ENCODE results near the gene RNH1. TPM values are rescaled to one million over a fixed set of nuclear protein-coding genes. Genes with fewer than 3 reads are reported as not detected.

RNH1 gene
- total RNA-seq, 4 donors from 2014 or later, result 378 to 392 (median 383) TPM

- DNase-seq (ENCODE audit: low spot score in 2 of 2), result no peak
- Histone ChIP-seq H3K4me3 (peak overlapping the region; percentile 88), H3K27ac (no peak overlapping the region), H3K27me3 (no peaks in the 10 kb centered on the region), H3K36me3 (peaks cover 21% of the 10 kb centered on the region), H3K9me3 (no peaks in the 10 kb centered on the region), H3K4me1 (peaks cover 46% of the 10 kb centered on the region)
- WGBS, result 80% methylated on average over 13 of the region's 14 CpGs
- TF ChIP-seq POLR2A (IDR thresholded peaks at IDR 0.05), result no peak
- TF ChIP-seq, protein P1, sequence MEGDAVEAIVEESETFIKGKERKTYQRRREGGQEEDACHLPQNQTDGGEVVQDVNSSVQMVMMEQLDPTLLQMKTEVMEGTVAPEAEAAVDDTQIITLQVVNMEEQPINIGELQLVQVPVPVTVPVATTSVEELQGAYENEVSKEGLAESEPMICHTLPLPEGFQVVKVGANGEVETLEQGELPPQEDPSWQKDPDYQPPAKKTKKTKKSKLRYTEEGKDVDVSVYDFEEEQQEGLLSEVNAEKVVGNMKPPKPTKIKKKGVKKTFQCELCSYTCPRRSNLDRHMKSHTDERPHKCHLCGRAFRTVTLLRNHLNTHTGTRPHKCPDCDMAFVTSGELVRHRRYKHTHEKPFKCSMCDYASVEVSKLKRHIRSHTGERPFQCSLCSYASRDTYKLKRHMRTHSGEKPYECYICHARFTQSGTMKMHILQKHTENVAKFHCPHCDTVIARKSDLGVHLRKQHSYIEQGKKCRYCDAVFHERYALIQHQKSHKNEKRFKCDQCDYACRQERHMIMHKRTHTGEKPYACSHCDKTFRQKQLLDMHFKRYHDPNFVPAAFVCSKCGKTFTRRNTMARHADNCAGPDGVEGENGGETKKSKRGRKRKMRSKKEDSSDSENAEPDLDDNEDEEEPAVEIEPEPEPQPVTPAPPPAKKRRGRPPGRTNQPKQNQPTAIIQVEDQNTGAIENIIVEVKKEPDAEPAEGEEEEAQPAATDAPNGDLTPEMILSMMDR (IDR thresholded peaks at IDR 0.05), result no peak
- no peak for TF ChIP-seq POLR2AphosphoS5 (IDR thresholded peaks at IDR 0.05)
- no peak for TF ChIP-seq EP300 (IDR thresholded peaks at IDR 0.05)
Observed at GRCh38 chr11:451738-452137, 55.3 kb downstream of the RNH1 start.

- 15% methylated on average over 4 of the region's 46 CpGs for WGBS
- peak; percentile 84 to 86 for DNase-seq (ENCODE audit: low spot score in 2 of 2)
- H3K27me3 ChIP-seq, result no peaks in the 10 kb centered on the region
Observed at GRCh38 chr11:450809-451451, 56.1 kb downstream of the RNH1 start.

GRCh38 chr11:449889-450808 is 56.9 kb downstream of the RNH1 start, which contains the start of gene PTDSS2:
PTDSS2 (plus strand) TSS chr11:450279; CDS start chr11:450456, 177 bp downstream.
- H3K4me1 ChIP-seq, result peaks cover 46% of the 10 kb centered on the region
- peak; percentile 98 to 99 for DNase-seq (ENCODE audit: low spot score in 2 of 2)
- H3K36me3 ChIP-seq, result peaks cover 21% of the 10 kb centered on the region
- H3K27me3 ChIP-seq, result no peaks in the 10 kb centered on the region
- H3K9me3 ChIP-seq, result no peaks in the 10 kb centered on the region
- H3K27ac ChIP-seq, result peak within 1 kb of the TSS; percentile 71
- peak within 1 kb of the TSS; percentile 88 for H3K4me3 ChIP-seq
- TF ChIP-seq POLR2AphosphoS5 (IDR thresholded peaks at IDR 0.05) (peak in 2 of 3 donors; percentile 33 to 76), EP300 (IDR thresholded peaks at IDR 0.05) (no peak), POLR2A (IDR thresholded peaks at IDR 0.05) (peak in 1 of 2 donors; percentile 49)
- TF ChIP-seq, protein P1 (IDR thresholded peaks at IDR 0.05), result no peak
- 0% methylated on average over 20 of the region's 108 CpGs for WGBS

More at GRCh38 chr11:450809-451451, 56.1 kb downstream of the RNH1 start:
- TF ChIP-seq, protein P1 (IDR thresholded peaks at IDR 0.05), result peak in 1 of 2 donors; percentile 16
- TF ChIP-seq EP300 (IDR thresholded peaks at IDR 0.05) (no peak), POLR2AphosphoS5 (IDR thresholded peaks at IDR 0.05) (no peak), POLR2A (IDR thresholded peaks at IDR 0.05) (no peak)
- Histone ChIP-seq H3K4me1 (peaks cover 46% of the 10 kb centered on the region), H3K27ac (peak overlapping the region; percentile 71), H3K4me3 (peak overlapping the region; percentile 88), H3K9me3 (no peaks in the 10 kb centered on the region), H3K36me3 (peaks cover 21% of the 10 kb centered on the region)

GRCh38 chr11:447923-448731 is 58.9 kb downstream of the RNH1 start:
- H3K4me3 ChIP-seq, result peak overlapping the region; percentile 67
- peaks cover 9% of the 10 kb centered on the region for H3K36me3 ChIP-seq
- TF ChIP-seq, protein P1 (IDR thresholded peaks at IDR 0.05), result peak; percentile 80 to 87
- TF ChIP-seq POLR2AphosphoS5 (IDR thresholded peaks at IDR 0.05) (peak; percentile 24 to 58 (median 43)), POLR2A (IDR thresholded peaks at IDR 0.05) (peak in 1 of 2 donors; percentile 66), EP300 (IDR thresholded peaks at IDR 0.05) (no peak)
- no peaks in the 10 kb centered on the region for H3K27me3 ChIP-seq
- peaks cover 56% of the 10 kb centered on the region for H3K4me1 ChIP-seq
- 7% methylated on average over 23 of the region's 55 CpGs for WGBS
- peak overlapping the region; percentile 92 for H3K27ac ChIP-seq
- peak; percentile 97 to 98 for DNase-seq (ENCODE audit: low spot score in 2 of 2)
- no peaks in the 10 kb centered on the region for H3K9me3 ChIP-seq
